HFFc6 (cell line): ENCODE data around the gene DLG3. TPM values are rescaled to one million over a fixed set of nuclear protein-coding genes. Genes with fewer than 3 reads are reported as not detected.

ENCODE experiments used
- DNase-seq: peaks from one replicate; pipeline ENCODE4 v3.0.0-alpha.2; 2018
- H3K27ac Mint-ChIP-seq: 2 replicates; pipeline ENCODE4 v1.8.0; 2020; ENCODE audit warnings: mild to moderate bottlenecking, mixed read lengths
- H3K27me3 Mint-ChIP-seq: 2 replicates; pipeline ENCODE4 v1.8.0; 2021; ENCODE audit warnings: mild to moderate bottlenecking, moderate library complexity, mixed read lengths; ENCODE audit not compliant: insufficient read depth
- H3K36me3 Mint-ChIP-seq: 2 replicates; pipeline ENCODE4 v1.8.0; 2021; ENCODE audit warnings: low read depth, mixed read lengths
- H3K4me1 Mint-ChIP-seq: 2 replicates; pipeline ENCODE4 v1.8.0; 2020; ENCODE audit warnings: low read depth, mixed read lengths
- H3K4me3 Mint-ChIP-seq: 2 replicates; pipeline ENCODE4 v1.8.0; 2020; ENCODE audit warnings: mild to moderate bottlenecking, moderate library complexity, mixed read lengths
- H3K9me3 Mint-ChIP-seq: 2 replicates; pipeline ENCODE4 v1.8.0; 2020; ENCODE audit warnings: mild to moderate bottlenecking, mixed read lengths
- total RNA-seq, 6 experiments: library from RNA; stranded (reverse); fragmentation: NEBNext Ultra II Directional; extraction: Animal tissue kit (Norgen Biotek cat#: 25700); gene quantifications; 2 replicates in 1 of 6; 3 replicates in 5 of 6; pipeline ENCODE4 v1.2.3, GENCODE V29; 2021
- TF ChIP-seq, protein P1 (sequence below): fragments of 200-600 bp; sonication (generic); IDR thresholded peaks from 2 replicates; pipeline ENCODE4 v1.5.0; 2021; ENCODE audit warnings: antibody characterized with exemption, mild to moderate bottlenecking

The DLG3 gene
- total RNA-seq, 6 experiments from 2014 or later: 9.2 to 11.3 (median 9.8) TPM

- H3K4me1 Mint-ChIP-seq: peaks cover 10% of the 10 kb centered on the region
- H3K27me3 Mint-ChIP-seq: peaks cover 11% of the 10 kb centered on the region
- H3K27ac Mint-ChIP-seq: no peak overlapping the region
- H3K9me3 Mint-ChIP-seq: no peaks in the 10 kb centered on the region
- TF ChIP-seq, protein P1, sequence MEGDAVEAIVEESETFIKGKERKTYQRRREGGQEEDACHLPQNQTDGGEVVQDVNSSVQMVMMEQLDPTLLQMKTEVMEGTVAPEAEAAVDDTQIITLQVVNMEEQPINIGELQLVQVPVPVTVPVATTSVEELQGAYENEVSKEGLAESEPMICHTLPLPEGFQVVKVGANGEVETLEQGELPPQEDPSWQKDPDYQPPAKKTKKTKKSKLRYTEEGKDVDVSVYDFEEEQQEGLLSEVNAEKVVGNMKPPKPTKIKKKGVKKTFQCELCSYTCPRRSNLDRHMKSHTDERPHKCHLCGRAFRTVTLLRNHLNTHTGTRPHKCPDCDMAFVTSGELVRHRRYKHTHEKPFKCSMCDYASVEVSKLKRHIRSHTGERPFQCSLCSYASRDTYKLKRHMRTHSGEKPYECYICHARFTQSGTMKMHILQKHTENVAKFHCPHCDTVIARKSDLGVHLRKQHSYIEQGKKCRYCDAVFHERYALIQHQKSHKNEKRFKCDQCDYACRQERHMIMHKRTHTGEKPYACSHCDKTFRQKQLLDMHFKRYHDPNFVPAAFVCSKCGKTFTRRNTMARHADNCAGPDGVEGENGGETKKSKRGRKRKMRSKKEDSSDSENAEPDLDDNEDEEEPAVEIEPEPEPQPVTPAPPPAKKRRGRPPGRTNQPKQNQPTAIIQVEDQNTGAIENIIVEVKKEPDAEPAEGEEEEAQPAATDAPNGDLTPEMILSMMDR: no peak
- no peak for DNase-seq
- no peaks in the 10 kb centered on the region for H3K36me3 Mint-ChIP-seq
- no peak overlapping the region for H3K4me3 Mint-ChIP-seq
Measured at GRCh38 chrX:70449457-70449966, 4.9 kb downstream of the DLG3 start.

DNA sequence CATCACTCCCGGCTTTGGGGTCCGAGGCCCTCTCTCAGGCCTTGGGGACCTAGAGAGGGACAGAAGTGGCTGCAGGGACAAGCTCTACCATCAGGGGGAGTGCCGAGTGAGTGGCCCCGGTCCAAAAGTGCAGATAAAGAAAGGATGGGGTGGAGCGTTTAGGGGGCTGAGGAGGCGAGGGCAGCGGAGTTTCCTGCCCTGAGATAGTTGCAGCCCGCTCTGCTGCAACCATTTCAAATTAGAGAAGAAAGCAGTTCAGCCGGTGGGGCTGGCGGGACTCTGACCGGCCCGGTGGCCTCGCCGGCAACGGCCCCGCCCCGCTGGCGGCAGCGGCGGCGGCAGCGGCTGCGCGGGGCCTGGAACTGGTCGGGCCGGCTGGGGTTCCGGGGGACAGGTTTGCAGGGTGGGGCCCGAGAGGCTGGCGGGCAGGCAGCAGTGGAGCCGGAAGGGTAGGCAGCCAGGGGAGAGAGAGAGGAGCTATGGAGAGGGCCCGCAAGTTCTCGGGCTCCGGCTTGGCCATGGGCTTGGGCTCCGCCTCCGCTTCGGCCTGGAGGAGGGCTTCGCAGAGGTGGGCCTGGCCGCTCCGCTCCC is 7.6 kb downstream of the DLG3 start:
- DNase-seq: peak; percentile 0
- TF ChIP-seq, protein P1: peak; percentile 78
- H3K27ac Mint-ChIP-seq: peak overlapping the region; percentile 69; the same call in 1 of the 2 replicates
- H3K36me3 Mint-ChIP-seq: no peaks in the 10 kb centered on the region
- peaks cover 25% of the 10 kb centered on the region for H3K4me1 Mint-ChIP-seq
- no peaks in the 10 kb centered on the region for H3K9me3 Mint-ChIP-seq
- H3K4me3 Mint-ChIP-seq: peak overlapping the region; percentile 92
- H3K27me3 Mint-ChIP-seq: peaks cover 5% of the 10 kb centered on the region; the same call in 1 of the 2 replicates

GRCh38 chrX:70453024-70453618 is 8.5 kb downstream of the DLG3 start:
- no peaks in the 10 kb centered on the region for H3K9me3 Mint-ChIP-seq
- H3K27ac Mint-ChIP-seq: peak overlapping the region; percentile 45; the same call in 1 of the 2 replicates
- DNase-seq: no peak
- TF ChIP-seq, protein P1: no peak
- peaks cover 25% of the 10 kb centered on the region for H3K4me1 Mint-ChIP-seq
- no peaks in the 10 kb centered on the region for H3K36me3 Mint-ChIP-seq
- peaks cover 3% of the 10 kb centered on the region; the same call in 1 of the 2 replicates for H3K27me3 Mint-ChIP-seq
- peak overlapping the region; percentile 92 for H3K4me3 Mint-ChIP-seq

DNA sequence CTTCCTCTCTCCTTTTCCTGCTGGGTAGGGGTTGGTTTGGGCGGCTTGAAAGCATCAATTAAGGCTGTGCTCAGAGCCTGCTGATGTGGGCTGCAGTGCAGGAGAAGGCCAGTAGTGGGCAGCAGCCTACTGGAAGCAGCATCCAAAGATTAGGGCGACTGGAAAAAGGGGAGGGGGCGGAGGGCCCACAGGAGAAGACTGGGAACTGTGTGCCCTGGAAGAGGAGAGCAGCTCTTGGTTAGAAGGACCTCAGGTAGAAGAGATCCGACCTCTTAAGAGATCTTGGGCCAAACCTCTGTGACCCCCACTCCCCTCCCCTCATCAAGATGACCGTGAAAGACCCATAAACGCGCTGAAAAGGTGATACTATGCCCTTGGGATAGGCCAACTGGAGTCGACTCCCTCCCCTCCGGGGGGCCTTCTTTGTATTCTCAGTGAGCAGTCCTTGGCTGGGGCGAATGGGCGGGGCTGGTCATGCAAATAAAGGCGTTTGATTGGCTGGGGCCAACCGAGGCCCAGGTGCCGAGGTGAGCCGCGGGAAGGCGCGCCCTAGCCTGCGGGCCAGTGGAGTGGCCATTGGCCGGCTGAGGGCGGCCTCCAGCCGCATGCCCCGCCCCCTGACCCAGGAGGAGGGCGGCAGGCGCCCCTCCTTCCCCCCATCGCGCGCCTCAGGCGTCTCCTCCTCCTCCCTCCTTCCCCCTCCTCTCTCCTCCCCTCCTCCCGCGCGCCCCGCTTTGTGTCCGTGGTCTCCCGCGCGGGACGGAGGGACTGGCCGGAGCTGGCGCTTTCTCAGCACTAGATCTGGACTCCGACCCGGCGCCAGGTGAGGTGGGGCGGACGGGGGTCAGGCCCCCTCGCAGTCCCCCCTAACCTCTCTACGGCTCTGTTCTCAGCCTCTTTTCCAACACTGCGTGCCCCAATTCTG is 10.1 kb downstream of the DLG3 start:
- peak overlapping the region; percentile 74 for H3K4me3 Mint-ChIP-seq
- no peaks in the 10 kb centered on the region for H3K36me3 Mint-ChIP-seq
- no peaks in the 10 kb centered on the region for H3K9me3 Mint-ChIP-seq
- DNase-seq: no peak
- no peak overlapping the region for H3K27ac Mint-ChIP-seq
- TF ChIP-seq, protein P1: peak; percentile 86
- peaks cover 25% of the 10 kb centered on the region for H3K4me1 Mint-ChIP-seq
- H3K27me3 Mint-ChIP-seq: no peaks in the 10 kb centered on the region; the same call in 1 of the 2 replicates
